ENCODE measurements around the gene ZNF354C. TPM values are rescaled to one million over a fixed set of nuclear protein-coding genes. Genes with fewer than 3 reads are reported as not detected.
A peak's percentile ranks its signal among the peaks of the same experiment; 100 is the strongest.

Gene ZNF354C
- total RNA-seq, 1 donor from 2014 or later, result 7.8 TPM

GRCh38 chr5:179123491-179124272 is 63.5 kb downstream of the ZNF354C start:
- DNase-seq (ENCODE audit: extremely low spot score, unreplicated experiment), result peak; percentile 55
- H3K27ac Mint-ChIP-seq, result no peak overlapping the region
- peaks cover 5% of the 10 kb centered on the region for H3K9me3 Mint-ChIP-seq
- TF ChIP-seq CTCF (conservative IDR thresholded peaks at IDR 0.05), result no peak
- no peaks in the 10 kb centered on the region for H3K4me1 Mint-ChIP-seq (ENCODE audit: unreplicated experiment)
- no peaks in the 10 kb centered on the region for H3K27me3 Mint-ChIP-seq
- H3K4me3 Mint-ChIP-seq, result no peak overlapping the region
- no peaks in the 10 kb centered on the region for H3K36me3 Mint-ChIP-seq

- H3K9me3 Mint-ChIP-seq, result peaks cover 5% of the 10 kb centered on the region
- no peaks in the 10 kb centered on the region for H3K4me1 Mint-ChIP-seq (ENCODE audit: unreplicated experiment)
- peak; percentile 58 for DNase-seq (ENCODE audit: extremely low spot score, unreplicated experiment)
- no peaks in the 10 kb centered on the region for H3K27me3 Mint-ChIP-seq
- no peak for TF ChIP-seq CTCF (conservative IDR thresholded peaks at IDR 0.05)
- H3K36me3 Mint-ChIP-seq, result no peaks in the 10 kb centered on the region
- no peak overlapping the region for H3K4me3 Mint-ChIP-seq
- H3K27ac Mint-ChIP-seq, result no peak overlapping the region
Observed at GRCh38 chr5:179124273-179124852, 64.2 kb downstream of the ZNF354C start.

- H3K36me3 Mint-ChIP-seq, result no peaks in the 10 kb centered on the region
- H3K4me1 Mint-ChIP-seq (ENCODE audit: unreplicated experiment), result no peaks in the 10 kb centered on the region
- no peak for TF ChIP-seq CTCF (conservative IDR thresholded peaks at IDR 0.05)
- no peak overlapping the region for H3K4me3 Mint-ChIP-seq
- H3K27me3 Mint-ChIP-seq, result no peaks in the 10 kb centered on the region
- H3K9me3 Mint-ChIP-seq, result peaks cover 1% of the 10 kb centered on the region
- DNase-seq (ENCODE audit: extremely low spot score, unreplicated experiment), result peak; percentile 63
- H3K27ac Mint-ChIP-seq, result no peak overlapping the region
Observed at GRCh38 chr5:179124853-179125788, 64.9 kb downstream of the ZNF354C start.

GRCh38 chr5:179125789-179126505 is 65.8 kb downstream of the ZNF354C start:
- peak; percentile 66 for DNase-seq (ENCODE audit: extremely low spot score, unreplicated experiment)
- Mint-ChIP-seq H3K4me1 (ENCODE audit: unreplicated experiment) (no peaks in the 10 kb centered on the region), H3K27ac (no peak overlapping the region), H3K36me3 (no peaks in the 10 kb centered on the region), H3K9me3 (no peaks in the 10 kb centered on the region), H3K4me3 (no peak overlapping the region), H3K27me3 (no peaks in the 10 kb centered on the region)
- TF ChIP-seq CTCF (conservative IDR thresholded peaks at IDR 0.05), result no peak

GRCh38 chr5:179126506-179126991 is 66.4 kb downstream of the ZNF354C start:
- Mint-ChIP-seq H3K27ac (no peak overlapping the region), H3K9me3 (no peaks in the 10 kb centered on the region), H3K4me1 (ENCODE audit: unreplicated experiment) (no peaks in the 10 kb centered on the region), H3K36me3 (no peaks in the 10 kb centered on the region), H3K4me3 (no peak overlapping the region), H3K27me3 (no peaks in the 10 kb centered on the region)
- TF ChIP-seq CTCF (conservative IDR thresholded peaks at IDR 0.05), result no peak
- peak; percentile 62 for DNase-seq (ENCODE audit: extremely low spot score, unreplicated experiment)

Data from type B pancreatic cell (in vitro differentiated cells).